H1 (cell line): ENCODE results near the gene FNDC1. TPM values are rescaled to one million over a fixed set of nuclear protein-coding genes. Genes with fewer than 3 reads are reported as not detected.

Experiments used
- JUN ChIP-seq: IDR thresholded peaks from 2 replicates; pipeline ENCODE4 v1.6.1; 2011; ENCODE audit warnings: low read depth, mild to moderate bottlenecking, improper control_type of control experiment, low read length
- KDM5A ChIP-seq: fragments of 200-600 bp; IDR thresholded peaks from 2 replicates; pipeline ENCODE4 v1.7.1; 2012; ENCODE audit warnings: mild to moderate bottlenecking, low read length, inconsistent platforms, mixed read lengths
- TBP ChIP-seq: IDR thresholded peaks from 2 replicates; pipeline ENCODE4 v1.6.1; 2011; ENCODE audit warnings: low read depth, low read length, improper control_type of control experiment
- polyA plus RNA-seq, 7 experiments: library from polyadenylated mRNA; depleted of rRNA in 3 of 7; stranded (reverse) in 5 of 7; unstranded in 2 of 7; fragments of >200 nt in 5 of 7; fragments of 200-250 nt in 2 of 7; gene quantifications; 1 replicate in 5 of 7; 2 replicates in 1 of 7; 4 replicates in 1 of 7; pipeline versions ENCODE4 v1.2.1 to v1.2.3, GENCODE V29; 2011 to 2013; ENCODE audit warnings: missing spikeins in 2 of 7, mixed read lengths in 2 of 7
- total RNA-seq: library from RNA; stranded (reverse); fragmentation: NEBNext Ultra II Directional; extraction: Animal tissue kit (Norgen Biotek cat#: 25700); gene quantifications from 2 replicates; pipeline ENCODE4 v1.2.1, GENCODE V29; 2021

The FNDC1 gene
- total and polyA plus RNA-seq, 2 of the 8 experiments (the other 6 are each of a cell fraction or from before 2014, with no cell fraction given), result 0.06 to 0.30 TPM

- TF ChIP-seq TBP, result no peak
- no peak for TF ChIP-seq JUN
- TF ChIP-seq KDM5A, result no peak
- TF ChIP-seq, all 59 proteins: peak for 0
These were observed 40.2 kb upstream of the FNDC1 start (continued) for GRCh38 chr6:159128978-159129377.
